HG03571 (cell line): ENCODE results near the gene GLIPR1L2.
A peak's percentile ranks its signal among the peaks of the same experiment; 100 is the strongest.
"Not testable (repeated sequence)": the region's sequence is repeated elsewhere in the genome, so short reads cannot be mapped to it uniquely, and the experiment has no call there.

ENCODE experiments used
- ATAC-seq: cut with Tn5 transposase; IDR thresholded peaks from one replicate; pipeline ENCODE4 v1.9.1; 2021; ENCODE audit not compliant: unreplicated experiment

The GLIPR1L2 gene

DNA sequence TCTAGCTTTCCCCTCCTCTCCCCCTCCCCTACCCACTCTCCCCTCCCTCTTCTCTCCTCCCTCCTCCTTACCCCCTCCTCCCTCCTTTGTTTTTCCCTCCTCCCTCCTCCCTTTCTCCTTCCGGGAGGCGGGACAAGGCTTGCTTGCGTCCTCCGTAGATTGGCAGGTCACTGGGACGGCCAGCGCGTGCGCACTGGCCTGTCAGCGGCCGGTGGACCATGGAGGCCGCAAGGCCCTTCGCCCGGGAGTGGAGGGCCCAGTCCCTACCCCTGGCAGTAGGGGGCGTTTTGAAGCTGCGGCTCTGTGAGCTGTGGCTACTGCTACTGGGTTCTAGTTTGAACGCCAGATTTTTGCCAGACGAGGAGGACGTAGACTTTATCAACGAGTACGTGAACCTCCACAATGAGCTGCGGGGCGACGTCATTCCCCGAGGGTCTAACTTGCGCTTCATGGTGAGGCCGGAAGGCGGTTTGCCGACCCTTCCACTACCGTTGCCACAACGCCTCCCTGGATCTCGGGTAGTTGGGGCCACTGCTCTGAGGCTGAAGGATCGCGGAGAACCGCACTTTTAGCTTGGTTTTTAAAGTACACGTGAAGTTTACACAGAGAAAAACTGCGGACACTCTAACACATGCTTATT is at the start of gene GLIPR1L2:
GLIPR1L2 (plus strand) TSS at position 191 of the 640 bp plus-strand sequence; CDS start at position 219, 28 bp downstream.
- peak; percentile 98 for ATAC-seq

DNA sequence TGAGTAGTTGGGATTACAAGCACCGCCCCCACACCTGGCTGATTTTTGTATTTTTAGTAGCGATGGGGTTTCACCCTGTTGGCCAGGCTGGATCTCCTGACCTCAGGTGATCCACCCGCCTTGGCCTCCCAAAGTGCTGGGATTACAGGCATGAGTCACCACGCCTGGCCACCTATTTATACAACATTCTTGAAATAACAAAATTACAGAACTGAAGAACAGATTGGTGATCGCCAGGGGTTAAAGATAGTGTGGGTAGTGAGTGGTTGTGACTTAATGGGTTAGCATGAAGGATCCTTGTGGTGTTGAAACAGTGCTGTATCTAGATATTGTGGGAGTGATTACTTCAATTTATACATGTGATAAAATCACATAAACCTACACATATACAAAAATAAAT is 49.0 kb upstream of the GLIPR1L2 start:
- no peak for ATAC-seq

DNA sequence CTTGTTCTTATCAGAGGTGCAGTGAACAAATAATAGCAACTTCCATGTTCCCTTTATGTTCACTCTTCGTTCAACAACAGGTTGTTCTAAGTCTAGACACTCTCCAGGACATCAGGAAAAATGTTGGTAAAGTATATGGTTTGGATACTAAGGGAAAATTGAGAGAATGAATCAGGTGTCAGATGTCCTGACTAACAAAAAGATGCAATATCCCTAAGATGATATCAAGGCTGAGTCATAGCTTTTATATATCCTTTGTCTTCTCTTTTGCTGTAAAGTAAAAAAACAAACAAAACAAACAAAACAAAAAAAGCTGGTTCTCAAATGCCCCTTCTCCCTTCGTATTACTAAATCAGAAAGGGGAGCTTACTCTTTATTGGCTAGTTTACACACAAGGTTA is 45.4 kb upstream of the GLIPR1L2 start:
- no peak for ATAC-seq

DNA sequence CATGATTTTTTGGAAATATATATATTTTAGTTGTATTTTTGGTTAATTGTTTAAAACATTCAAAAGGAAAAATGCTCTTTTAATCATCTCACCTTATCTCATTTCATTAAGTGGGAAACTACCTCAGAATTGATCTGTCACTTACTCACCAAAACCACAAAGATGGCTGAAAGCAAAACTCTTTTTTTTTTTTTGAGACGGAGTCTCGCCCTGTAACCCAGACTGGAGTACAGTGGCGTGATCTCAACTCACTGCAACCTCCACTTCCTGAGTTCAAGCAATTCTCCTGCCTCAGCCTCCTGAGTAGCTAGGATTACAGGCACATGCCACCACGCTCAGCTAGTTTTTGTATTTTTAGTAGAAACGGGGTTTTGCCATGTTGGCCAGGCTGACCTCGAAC is 44.7 kb upstream of the GLIPR1L2 start:
- not testable (repeated sequence) for ATAC-seq

DNA sequence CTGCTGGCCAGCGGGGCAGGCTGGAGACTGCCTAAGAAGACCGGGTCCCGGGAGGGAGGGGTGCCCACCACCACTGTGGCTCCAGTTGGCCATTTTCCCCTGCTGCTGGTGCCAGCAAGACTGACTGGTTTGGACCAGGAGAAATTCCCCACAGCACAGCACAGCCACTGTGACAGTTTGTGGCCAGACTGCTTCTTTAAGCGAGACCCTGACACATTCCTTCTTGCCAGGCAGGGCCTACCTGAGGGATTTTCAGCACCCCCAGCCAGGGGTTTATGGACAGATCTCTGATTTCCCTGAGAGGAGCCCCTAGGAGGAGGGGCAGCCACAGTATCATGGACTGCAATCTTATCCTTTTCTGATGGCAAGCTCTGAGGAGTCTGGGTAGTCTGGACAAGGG is 40.9 kb upstream of the GLIPR1L2 start:
- no peak for ATAC-seq

DNA sequence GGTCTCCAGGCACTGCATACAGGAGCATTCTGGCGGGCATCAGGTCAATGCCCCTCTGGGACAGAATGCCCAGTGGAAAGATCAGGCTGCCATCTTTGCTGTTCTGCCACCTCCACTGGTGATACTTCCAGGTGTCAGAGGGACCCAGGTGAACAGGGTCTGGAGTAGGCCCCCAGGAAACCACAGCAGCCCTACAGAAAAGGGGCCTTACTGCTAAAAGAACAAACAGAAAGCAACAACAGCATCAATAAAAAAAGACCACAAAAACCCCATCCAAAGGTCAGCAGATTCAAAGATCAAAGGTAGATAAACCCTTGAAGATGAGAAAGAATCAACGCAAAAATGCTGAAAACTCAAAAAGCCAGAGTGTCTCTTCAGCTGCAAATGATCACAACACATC is 40.5 kb upstream of the GLIPR1L2 start:
- ATAC-seq: no peak

DNA sequence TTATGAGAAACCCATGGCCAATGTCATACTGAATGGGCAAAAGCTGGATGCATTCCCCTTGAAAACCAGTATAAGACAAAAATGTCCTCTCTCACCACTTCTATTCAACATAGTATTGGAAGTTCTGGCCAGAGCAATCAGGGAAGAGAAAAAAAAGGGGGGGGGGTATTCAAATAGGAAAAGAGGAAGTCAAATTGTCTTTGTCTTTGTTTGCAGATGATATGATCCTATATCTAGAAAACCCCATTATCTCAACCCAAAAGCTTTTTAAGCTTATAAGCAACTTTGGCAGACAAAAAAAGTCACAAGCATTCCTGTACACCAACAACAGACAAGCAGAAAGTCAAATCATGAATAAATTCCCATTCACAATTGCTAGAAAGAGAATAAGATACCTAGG is 36.9 kb upstream of the GLIPR1L2 start:
- ATAC-seq: no peak

DNA sequence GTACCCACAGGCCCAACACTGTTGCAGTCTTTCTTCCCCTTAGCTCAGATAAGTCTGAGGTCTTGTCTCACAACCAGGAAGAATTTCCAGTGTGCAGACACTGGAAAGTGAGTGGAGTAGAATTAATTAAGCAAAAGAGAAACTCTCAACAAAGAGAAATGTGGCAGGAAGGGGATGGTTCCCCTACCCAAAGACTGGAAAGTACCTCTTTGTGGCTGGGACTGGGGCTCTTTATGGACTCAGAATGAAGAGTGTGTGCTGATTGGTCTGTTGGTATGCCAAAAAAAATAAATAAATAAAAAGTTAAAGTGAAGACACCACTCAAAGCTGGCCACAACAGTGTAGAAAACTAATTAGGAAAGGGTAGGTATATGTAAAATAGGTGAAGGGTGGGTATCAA is 30.0 kb upstream of the GLIPR1L2 start:
- no peak for ATAC-seq

DNA sequence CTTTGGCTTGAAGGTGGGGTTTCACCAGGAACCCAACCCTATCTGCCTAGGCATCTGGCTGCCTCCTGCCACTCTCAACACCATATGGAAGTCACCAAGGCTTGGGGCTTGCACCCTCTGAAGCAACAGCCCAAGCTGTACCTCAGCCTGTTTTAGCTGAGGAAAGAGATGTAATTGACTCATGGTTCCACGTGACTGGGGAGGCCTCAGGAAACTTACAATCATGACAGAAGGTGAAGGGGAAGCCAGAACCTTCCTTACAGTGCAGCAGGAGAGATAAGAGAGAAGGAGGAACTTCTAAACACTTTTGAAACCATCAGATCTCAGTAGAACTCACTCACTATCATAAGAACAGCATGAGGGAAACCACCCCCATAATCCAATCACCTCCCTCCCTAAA is 29.5 kb upstream of the GLIPR1L2 start:
- ATAC-seq: no peak

DNA sequence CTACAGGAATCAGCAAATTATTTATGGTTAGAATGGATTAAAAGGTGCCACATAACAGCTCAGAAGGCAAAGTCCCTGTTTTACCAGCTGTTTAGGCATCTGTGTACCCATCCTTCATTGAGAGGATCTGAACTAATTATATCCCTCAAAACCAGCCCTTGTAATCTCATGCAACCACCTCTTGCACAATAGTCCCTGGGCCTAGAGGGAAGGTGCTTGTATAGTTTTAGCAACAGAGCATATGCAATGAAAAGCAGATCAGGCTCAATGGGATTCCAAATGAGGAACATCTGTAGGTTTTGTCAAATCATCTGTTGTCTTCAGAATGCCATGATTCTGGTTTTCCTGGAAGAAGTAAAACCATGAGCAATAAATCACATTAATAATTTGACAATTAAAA is 26.0 kb upstream of the GLIPR1L2 start:
- no peak for ATAC-seq

DNA sequence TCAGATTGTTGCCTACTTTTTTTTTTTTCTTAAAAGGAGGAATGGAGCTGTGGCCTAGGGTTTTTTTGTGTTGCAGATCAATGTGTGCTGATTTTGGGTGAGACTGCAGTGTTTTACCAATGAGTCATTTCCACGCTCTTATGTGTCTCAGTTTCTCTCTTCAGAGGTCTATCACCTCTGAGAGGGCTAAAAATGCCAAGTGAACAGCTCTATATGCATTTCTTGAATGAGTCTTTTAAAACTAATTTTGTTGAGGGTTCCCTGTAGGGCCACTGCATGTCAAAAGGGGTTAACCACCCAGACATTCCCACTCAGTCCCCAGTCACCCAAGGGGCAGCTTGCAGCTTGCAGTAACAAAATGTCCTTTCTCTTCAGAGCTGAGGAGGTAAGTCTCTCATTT is 24.3 kb upstream of the GLIPR1L2 start:
- no peak for ATAC-seq

DNA sequence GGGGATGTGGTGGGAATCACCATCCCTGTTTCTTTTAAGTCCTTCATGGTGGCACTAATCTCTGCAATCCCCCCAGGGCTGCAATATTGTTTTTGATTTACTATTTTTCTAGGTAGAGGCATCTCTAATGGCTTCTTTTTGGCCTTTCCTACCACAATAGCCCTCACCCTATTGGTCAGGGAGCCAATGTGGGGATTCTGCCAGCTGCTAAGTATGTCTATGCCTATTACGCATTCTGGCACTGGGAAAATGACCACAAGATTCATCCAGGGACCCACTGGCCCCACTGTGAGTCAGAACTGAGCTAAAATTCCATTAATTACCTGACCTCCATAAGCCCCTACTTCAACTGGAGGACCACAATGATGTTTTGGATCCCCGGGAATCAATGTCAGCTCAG is 15.9 kb upstream of the GLIPR1L2 start:
- no peak for ATAC-seq

DNA sequence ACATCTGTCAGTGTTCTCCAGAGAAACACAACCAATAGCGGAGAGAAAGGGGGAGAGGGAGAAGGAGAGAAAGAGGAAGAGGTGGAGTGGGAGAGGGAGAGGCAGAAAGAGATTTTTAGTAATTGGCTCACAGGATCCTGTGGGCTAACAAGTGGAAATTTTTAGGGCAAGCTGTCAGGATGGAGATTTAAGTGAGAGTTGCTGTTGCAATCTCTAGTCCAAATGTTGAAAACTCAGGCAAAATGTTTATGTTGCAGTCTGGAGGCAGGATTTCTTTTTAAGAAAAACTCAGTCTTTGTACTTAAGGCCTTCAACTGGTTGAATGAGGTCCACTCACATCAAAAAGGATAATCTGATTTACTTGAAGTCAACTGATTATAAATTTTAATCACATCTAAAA is 12.5 kb upstream of the GLIPR1L2 start:
- ATAC-seq: no peak

DNA sequence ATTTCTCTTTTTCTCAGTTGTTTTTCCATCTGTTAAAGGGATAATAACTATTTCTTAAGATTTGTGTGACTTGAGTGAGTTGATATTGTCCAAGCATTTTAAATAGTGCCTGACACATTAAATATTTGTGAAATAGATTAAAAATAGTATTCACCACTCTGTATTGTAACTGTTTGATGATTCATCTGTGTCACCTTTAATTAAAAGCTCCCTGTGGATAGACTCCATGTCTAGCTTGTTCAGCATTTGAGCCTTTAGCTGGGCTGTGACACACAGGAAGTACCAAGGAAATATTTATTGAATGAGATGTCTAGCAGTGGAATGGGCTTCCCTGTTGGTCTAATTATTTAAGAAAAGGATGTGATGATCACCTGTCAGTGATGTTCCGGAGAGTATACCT is 1.8 kb upstream of the GLIPR1L2 start:
- no peak for ATAC-seq

DNA sequence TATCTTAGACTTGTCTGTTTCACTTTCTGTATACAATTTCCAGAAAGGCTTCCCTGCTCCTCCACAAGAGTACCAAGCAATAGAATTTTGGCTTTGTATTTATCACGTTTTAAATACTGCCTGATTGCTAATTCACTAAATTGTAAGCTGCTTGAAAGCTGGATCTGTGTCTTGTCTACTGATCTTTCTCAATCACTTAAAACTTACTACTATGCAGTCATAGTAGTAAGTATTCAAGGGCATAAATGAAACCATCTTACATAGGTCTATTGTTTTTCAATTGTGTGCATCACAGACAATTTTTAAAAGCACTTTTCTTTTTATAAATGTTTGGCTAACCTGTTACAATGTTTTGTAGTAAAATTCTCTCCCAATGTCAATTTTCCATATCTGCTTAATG is 1.2 kb upstream of the GLIPR1L2 start:
- no peak for ATAC-seq

DNA sequence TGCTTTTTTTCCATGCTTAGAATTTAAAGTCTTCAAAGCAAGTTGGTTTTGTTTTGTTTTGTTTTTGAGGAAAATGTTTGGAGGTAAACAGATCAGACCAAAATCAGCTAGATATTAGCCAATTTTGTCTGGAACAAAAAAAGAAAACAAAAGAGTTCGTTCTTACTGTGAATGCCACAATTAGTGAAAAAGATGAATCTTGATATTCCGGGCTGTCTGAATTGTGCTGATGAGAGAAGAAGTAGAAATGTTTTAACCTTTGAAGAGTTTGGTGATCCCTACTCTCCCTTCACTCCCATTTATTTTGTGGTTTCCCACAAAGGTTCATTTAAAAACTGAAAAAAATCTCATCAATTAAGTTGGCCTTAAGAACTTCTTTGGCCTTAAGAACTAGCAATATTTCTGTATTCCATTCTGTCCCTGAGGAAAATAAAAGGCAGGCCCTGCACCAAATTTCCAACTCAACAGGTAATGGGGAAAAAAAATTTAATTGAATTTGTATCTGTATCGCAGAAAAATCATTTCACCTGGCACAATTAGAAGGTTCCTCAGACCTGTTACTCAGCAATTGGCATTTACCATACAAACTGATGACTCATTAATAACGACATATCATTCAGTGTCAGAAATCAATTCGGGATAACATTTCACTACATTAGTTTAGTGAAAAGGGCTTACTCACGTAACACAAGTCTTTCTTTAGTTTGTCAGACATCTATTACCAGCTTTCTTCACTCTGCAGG is 562 bp upstream of the GLIPR1L2 start:
- no peak for ATAC-seq

DNA sequence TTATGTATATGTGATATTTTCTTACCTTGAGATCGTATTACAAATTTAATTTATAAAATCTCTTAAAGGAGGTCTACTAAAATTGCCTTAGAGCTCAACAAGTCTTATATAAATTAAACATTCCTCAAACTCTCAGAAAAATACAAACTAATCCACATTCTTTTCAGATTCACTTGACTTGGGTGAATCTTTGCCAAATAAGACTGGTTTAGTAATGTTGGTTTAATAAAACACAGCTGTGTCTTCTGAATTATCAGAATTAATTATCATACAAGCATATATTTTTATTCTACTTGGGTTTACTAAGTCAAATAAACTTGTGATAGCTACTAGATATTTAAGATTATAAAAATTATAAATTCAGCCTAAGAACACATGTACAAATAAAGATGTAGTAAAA is 13.3 kb downstream of the GLIPR1L2 start:
- no peak for ATAC-seq

DNA sequence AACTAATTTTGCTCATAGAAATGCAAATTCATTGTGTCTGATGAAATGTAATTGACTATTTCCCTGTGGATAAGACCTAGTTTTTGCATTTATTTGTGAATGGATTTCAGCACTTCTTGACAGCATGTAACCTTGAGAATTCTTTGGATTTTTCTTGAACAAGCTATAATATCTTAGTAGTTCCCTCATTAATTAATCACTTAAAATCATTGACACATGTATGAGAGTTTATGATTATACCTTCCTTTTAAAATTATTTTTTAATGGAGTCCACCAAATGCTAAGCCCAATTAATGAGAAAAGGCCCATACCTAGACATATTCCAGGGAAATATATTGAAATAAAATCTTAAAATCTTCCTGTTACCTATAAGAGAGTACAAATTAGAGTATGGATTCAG is 16.8 kb downstream of the GLIPR1L2 start:
- ATAC-seq: no peak

DNA sequence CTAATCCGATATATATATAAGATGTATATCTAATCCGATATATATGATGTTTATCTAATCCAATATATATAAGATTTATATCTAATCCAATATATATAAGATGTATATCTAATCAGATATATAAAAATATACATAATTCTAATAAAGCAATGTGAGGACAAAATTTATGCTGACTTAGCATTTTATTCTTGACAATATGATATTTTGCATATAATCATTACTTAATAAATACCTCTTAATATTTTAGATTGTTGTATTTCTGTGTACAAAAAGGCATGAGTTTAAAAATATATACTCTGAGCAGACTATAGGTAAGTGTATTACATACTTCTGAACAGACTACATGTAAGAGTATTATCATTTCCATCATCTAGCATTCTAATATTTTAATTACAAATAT is 18.9 kb downstream of the GLIPR1L2 start:
- ATAC-seq: no peak

DNA sequence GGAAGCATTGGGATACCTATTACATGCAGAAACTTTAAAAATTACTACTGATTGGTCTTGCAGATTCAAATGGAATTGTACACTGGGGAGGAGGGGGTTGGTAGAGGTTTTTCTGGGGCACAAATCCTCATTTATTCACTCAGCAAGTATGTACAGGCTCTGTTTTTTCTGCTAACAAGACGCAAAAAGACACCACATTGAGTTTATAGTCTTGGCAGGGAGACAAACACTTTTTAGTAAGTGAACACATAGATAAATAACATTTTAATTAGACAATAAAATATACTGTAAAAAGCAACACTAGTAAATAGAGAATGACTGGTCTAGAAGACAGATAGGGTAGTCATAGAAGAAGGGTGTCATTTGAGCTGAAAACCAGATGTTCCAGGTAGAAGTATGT is 23.8 kb downstream of the GLIPR1L2 start:
- no peak for ATAC-seq

DNA sequence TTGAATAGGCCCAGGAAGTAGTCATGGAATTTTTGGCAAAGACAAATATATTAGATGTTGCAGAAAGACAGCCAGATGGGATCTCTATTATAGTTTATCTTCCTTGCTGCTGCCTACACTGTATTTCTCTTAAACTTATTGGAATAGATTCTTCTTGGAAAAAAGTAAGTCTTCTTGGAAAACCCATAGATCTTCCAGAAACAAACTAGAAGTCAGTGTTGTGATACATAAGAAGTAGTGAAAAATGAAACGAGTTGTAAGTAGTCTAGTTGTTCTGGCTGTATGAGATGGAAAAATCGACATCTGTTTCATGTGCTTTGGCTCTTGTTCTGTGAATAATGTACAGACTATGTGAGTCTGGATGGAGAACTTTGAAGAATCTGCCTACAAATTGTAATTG is 29.0 kb downstream of the GLIPR1L2 start:
- ATAC-seq: no peak

DNA sequence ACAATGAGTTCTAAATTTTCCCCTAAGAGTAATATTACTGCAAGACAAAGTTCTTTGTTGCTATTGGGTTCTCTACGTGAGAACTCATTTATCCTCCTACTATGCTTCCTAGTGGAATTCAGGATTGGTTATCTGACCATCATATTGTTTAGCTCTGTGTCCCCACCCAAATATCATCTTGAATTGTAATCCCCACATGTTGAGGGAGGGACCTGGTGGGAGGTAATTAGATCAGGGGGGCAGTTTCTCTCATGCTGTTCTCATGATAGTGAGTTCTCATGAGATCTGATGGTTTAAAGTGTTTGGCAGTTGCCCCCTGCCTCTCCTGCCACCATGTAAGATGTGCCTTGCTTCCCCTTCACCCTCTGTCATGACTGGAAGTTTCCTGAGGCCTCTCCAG is 36.6 kb downstream of the GLIPR1L2 start:
- no peak for ATAC-seq

DNA sequence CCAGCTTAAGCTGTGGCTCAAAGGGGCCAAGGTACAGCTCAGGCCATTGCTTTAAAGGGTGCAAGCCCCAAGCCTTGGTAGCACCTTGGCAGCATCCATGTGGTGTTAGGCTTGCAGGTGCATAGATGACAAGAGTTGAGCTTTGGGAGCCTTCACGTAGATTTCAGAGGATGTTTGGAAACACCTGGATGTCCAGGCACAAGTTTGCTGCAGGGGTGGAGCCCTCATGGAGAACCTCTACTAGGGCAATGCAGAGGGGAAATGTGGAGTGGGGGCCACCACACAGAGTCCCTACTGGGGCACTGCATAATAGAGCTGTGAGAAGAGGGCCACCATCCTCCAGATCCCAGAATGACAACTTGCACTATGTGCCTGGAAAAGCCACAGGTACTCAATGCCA is 37.9 kb downstream of the GLIPR1L2 start:
- ATAC-seq: no peak
